ENCODE measurements around the gene DNM3. TPM values are rescaled to one million over a fixed set of nuclear protein-coding genes. Genes with fewer than 3 reads are reported as not detected.
A peak's percentile ranks its signal among the peaks of the same experiment; 100 is the strongest.
"Not testable (repeated sequence)": the region's sequence is repeated elsewhere in the genome, so short reads cannot be mapped to it uniquely, and the experiment has no call there.

The DNM3 gene
- polyA plus RNA-seq, 1 donor (not counting 4 experiments of a cell fraction or from before 2014, with no cell fraction given), result 2.0 TPM

DNA sequence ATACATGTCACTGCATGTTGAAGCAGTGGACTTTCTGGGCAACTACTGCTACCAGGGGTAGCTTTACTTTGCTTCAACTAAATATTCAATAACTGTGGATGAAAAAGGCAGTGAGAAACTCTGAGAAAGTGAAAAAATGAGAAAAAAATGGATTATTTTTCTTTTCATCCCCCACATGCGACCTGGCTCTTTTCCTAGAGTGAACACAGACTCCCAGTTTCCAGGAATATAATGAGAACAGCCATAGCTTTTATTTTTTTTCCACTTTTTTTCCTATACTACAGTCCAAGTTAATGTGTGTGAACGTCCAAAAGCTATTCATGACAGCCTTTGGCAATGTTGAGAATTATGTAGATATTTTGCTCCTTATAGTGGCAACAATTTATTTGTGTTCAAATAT, 230.4 kb downstream of the DNM3 start:
- Histone ChIP-seq H3K9ac (ENCODE audit: control insufficient read depth, extremely low read depth, insufficient read depth, low read length) (no peak overlapping the region), H3K4me3 (ENCODE audit: control insufficient read depth in 2 of 3, extremely low read depth in 1 of 3, insufficient read depth in 2 of 3, low read depth in 1 of 3, low read length in 3 of 3) (no peak overlapping the region), H2AFZ (ENCODE audit: control insufficient read depth, low read length) (no peak overlapping the region), H3K27me3 (ENCODE audit: control insufficient read depth, extremely low read depth, insufficient read depth, low read length) (no peaks in the 10 kb centered on the region), H3K9me3 (ENCODE audit: control insufficient read depth, low read depth, low read length) (no peaks in the 10 kb centered on the region), H3K79me2 (ENCODE audit: control insufficient read depth, insufficient read depth, low read length) (no peaks in the 10 kb centered on the region), H3K27ac (ENCODE audit: control insufficient read depth, insufficient read depth, low read length) (no peak overlapping the region), H3K4me2 (ENCODE audit: control insufficient read depth, extremely low read depth, insufficient read depth, low read depth, low read length) (no peak overlapping the region), H3K9me1 (ENCODE audit: control insufficient read depth, extremely low read depth, insufficient read depth, low read length) (no peaks in the 10 kb centered on the region), H3K4me1 (ENCODE audit: control insufficient read depth, extremely low read depth, insufficient read depth, low read length) (peaks cover 7% of the 10 kb centered on the region), H3K36me3 (ENCODE audit: control insufficient read depth in 2 of 2, extremely low read depth in 1 of 2, insufficient read depth in 2 of 2, low read length in 2 of 2) (no peaks in the 10 kb centered on the region), H4K20me1 (ENCODE audit: control insufficient read depth, extremely low read depth, insufficient read depth, low read length) (no peaks in the 10 kb centered on the region)
- TF ChIP-seq, protein P1, sequence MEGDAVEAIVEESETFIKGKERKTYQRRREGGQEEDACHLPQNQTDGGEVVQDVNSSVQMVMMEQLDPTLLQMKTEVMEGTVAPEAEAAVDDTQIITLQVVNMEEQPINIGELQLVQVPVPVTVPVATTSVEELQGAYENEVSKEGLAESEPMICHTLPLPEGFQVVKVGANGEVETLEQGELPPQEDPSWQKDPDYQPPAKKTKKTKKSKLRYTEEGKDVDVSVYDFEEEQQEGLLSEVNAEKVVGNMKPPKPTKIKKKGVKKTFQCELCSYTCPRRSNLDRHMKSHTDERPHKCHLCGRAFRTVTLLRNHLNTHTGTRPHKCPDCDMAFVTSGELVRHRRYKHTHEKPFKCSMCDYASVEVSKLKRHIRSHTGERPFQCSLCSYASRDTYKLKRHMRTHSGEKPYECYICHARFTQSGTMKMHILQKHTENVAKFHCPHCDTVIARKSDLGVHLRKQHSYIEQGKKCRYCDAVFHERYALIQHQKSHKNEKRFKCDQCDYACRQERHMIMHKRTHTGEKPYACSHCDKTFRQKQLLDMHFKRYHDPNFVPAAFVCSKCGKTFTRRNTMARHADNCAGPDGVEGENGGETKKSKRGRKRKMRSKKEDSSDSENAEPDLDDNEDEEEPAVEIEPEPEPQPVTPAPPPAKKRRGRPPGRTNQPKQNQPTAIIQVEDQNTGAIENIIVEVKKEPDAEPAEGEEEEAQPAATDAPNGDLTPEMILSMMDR (optimal IDR thresholded peaks at IDR 0.05 in 1 of 3, IDR thresholded peaks at IDR 0.05 in 1 of 3, conservative IDR thresholded peaks at IDR 0.05 in 1 of 3; ENCODE audit: extremely low read depth in 1 of 3, insufficient read depth in 2 of 3, low read length in 3 of 3), result no peak
- no peak for TF ChIP-seq EZH2 (IDR thresholded peaks at IDR 0.05; ENCODE audit: low read length)
- DNase-seq (ENCODE audit: low read depth, low spot score) (no peak), FAIRE-seq (no peak)
- dilution Hi-C loops (cut with MboI; ENCODE audit: extremely low pct_ligation_motif_present, low sequenced_read_pairs), result no loop called here

DNA sequence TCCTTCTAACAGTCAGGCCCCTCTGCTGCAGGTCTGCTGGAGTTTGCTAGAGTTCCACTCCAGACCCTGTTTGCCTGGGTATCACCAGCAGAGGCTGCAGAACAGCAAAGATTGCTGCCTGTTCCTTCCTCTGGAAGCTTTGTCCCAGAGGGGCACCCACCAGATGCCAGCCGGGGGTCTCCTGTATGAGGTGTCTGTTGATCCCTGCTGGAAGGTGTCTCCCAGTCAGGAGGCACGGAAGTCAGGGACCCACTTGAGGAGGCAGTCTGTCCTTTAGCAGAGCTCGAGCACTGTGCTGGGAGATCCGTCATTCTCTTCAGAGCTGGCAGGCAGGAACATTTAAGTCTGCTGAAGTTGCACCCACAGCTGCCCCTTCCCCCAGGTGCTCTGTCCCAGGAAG, 238.6 kb downstream of the DNM3 start:
- H3K36me3 ChIP-seq (ENCODE audit: control insufficient read depth in 2 of 2, extremely low read depth in 1 of 2, insufficient read depth in 2 of 2, low read length in 2 of 2); dilution Hi-C loops (cut with MboI; ENCODE audit: extremely low pct_ligation_motif_present, low sequenced_read_pairs); H3K27me3 ChIP-seq (ENCODE audit: control insufficient read depth, extremely low read depth, insufficient read depth, low read length); FAIRE-seq; H3K4me2 ChIP-seq (ENCODE audit: control insufficient read depth, extremely low read depth, insufficient read depth, low read depth, low read length); H3K4me3 ChIP-seq (ENCODE audit: control insufficient read depth in 2 of 3, extremely low read depth in 1 of 3, insufficient read depth in 2 of 3, low read depth in 1 of 3, low read length in 3 of 3); H3K4me1 ChIP-seq (ENCODE audit: control insufficient read depth, extremely low read depth, insufficient read depth, low read length); DNase-seq (ENCODE audit: low read depth, low spot score); H3K27ac ChIP-seq (ENCODE audit: control insufficient read depth, insufficient read depth, low read length); H2AFZ ChIP-seq (ENCODE audit: control insufficient read depth, low read length); H4K20me1 ChIP-seq (ENCODE audit: control insufficient read depth, extremely low read depth, insufficient read depth, low read length); H3K9ac ChIP-seq (ENCODE audit: control insufficient read depth, extremely low read depth, insufficient read depth, low read length); H3K9me1 ChIP-seq (ENCODE audit: control insufficient read depth, extremely low read depth, insufficient read depth, low read length); H3K79me2 ChIP-seq (ENCODE audit: control insufficient read depth, insufficient read depth, low read length); H3K9me3 ChIP-seq (ENCODE audit: control insufficient read depth, low read depth, low read length): not testable (repeated sequence)

DNA sequence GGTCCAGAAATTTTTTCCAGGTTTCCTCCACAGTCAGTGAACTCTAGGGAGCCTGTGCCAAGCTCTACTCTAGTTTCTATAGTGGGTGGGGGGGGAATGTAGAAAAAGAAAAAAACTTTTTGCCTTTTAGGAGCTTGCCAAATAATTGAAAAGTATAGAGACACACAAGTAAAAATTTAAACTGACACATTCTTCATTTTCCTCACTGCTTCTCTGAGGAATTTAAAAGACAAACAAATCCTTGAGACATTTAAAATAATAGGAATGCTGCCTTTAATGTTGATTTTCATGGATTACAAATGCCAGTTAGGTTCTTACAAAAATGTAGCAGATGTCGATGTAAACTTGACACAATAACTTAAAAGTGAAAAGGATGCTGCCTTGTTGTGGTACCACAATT, 241.9 kb downstream of the DNM3 start:
- Histone ChIP-seq H4K20me1 (ENCODE audit: control insufficient read depth, extremely low read depth, insufficient read depth, low read length) (no peaks in the 10 kb centered on the region), H3K4me1 (ENCODE audit: control insufficient read depth, extremely low read depth, insufficient read depth, low read length) (peaks cover 5% of the 10 kb centered on the region), H2AFZ (ENCODE audit: control insufficient read depth, low read length) (peak overlapping the region; percentile 75), H3K9me1 (ENCODE audit: control insufficient read depth, extremely low read depth, insufficient read depth, low read length) (no peaks in the 10 kb centered on the region), H3K36me3 (ENCODE audit: control insufficient read depth in 2 of 2, extremely low read depth in 1 of 2, insufficient read depth in 2 of 2, low read length in 2 of 2) (no peaks in the 10 kb centered on the region), H3K27me3 (ENCODE audit: control insufficient read depth, extremely low read depth, insufficient read depth, low read length) (no peaks in the 10 kb centered on the region), H3K4me3 (ENCODE audit: control insufficient read depth in 2 of 3, extremely low read depth in 1 of 3, insufficient read depth in 2 of 3, low read depth in 1 of 3, low read length in 3 of 3) (no peak overlapping the region), H3K79me2 (ENCODE audit: control insufficient read depth, insufficient read depth, low read length) (no peaks in the 10 kb centered on the region), H3K9me3 (ENCODE audit: control insufficient read depth, low read depth, low read length) (no peaks in the 10 kb centered on the region), H3K27ac (ENCODE audit: control insufficient read depth, insufficient read depth, low read length) (no peak overlapping the region), H3K9ac (ENCODE audit: control insufficient read depth, extremely low read depth, insufficient read depth, low read length) (no peak overlapping the region), H3K4me2 (ENCODE audit: control insufficient read depth, extremely low read depth, insufficient read depth, low read depth, low read length) (peak overlapping the region; percentile 34)
- FAIRE-seq (no peak), DNase-seq (ENCODE audit: low read depth, low spot score) (no peak)
- TF ChIP-seq, protein P1 (optimal IDR thresholded peaks at IDR 0.05 in 1 of 3, IDR thresholded peaks at IDR 0.05 in 1 of 3, conservative IDR thresholded peaks at IDR 0.05 in 1 of 3; ENCODE audit: extremely low read depth in 1 of 3, insufficient read depth in 2 of 3, low read length in 3 of 3), result no peak
- no peak for TF ChIP-seq EZH2 (IDR thresholded peaks at IDR 0.05; ENCODE audit: low read length)
- dilution Hi-C loops (cut with MboI; ENCODE audit: extremely low pct_ligation_motif_present, low sequenced_read_pairs), result no loop called here
